ENCODE results near the gene ELF2. TPM values are rescaled to one million over a fixed set of nuclear protein-coding genes. Genes with fewer than 3 reads are reported as not detected.
"Not testable (repeated sequence)": the region's sequence is repeated elsewhere in the genome, so short reads cannot be mapped to it uniquely, and the experiment has no call there.

Gene ELF2
- total and polyA plus RNA-seq, 5 donors = 15.6 to 44.0 (median 42.7) TPM

DNA sequence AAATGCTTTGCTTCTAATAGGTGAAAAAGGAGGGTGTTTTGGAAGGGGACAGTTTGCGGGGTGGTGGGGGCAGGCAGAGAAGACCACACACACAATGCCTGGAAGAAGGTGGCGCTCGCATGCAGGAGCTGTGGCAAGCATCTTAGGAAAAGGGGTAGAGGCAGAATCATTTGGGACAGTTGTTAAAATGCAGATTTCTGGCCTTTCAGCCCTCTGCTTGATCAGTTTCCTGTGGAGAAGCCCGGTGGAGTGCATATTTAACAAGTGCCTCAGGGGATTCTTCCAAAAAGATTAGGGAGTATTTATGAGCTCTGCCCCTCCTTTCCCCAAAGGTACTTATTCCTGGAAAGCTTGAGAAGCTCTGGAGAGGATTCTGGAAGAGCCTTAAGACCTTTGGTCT, 156.6 kb downstream of the ELF2 start:
- WGBS = 82% methylated on average over 4 of the region's 4 CpGs
- Histone ChIP-seq H3K9me3 (ENCODE audit: control insufficient read depth, low read length) (no peaks in the 10 kb centered on the region), H3K4me1 (ENCODE audit: control insufficient read depth, insufficient read depth, low read length) (no peaks in the 10 kb centered on the region), H3K4me3 (ENCODE audit: low read length) (no peak overlapping the region), H3K27ac (ENCODE audit: low read length) (no peak overlapping the region), H3K27me3 (ENCODE audit: control insufficient read depth, insufficient read depth) (no peaks in the 10 kb centered on the region)
- DNase-seq (no peak), ATAC-seq (no peak)
- intact Hi-C loops (cut with DNase I) = no loop called here

DNA sequence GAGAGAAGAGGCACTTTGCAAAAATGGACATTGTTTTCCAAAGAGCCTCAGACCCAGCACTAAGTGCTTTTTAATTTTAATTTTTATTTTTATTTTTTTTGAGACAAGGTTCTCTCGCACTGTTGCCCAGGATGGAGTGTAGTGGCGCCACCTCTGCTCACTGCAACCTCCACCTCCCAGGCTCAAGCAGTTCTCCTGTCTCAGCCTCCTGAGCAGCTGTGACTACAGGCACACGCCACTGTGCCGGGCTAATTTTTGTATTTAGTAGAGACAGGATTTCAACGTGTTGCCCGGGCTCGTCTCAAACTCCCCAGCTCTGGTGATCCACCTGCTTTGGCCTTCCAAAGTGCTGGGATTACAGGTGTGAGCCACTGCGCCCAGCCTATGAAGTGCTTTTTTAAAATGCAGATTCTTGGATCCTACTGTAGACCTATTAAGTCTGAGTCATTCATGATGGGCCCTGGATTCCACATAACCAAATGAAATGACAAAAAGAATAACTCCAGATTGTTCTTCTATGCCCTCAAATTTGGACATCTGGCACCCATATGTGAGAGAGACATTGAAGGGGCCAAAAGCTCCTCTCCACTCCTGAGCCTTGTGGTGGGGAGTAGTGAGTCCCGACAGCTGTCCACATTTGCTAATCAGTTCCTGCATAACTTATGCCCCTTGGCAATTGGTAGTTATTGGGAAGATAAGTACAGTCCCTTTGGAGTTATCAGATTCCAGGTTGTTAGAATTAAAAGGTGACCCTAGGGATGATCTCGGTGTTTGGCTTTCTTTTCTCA, 157.9 kb downstream of the ELF2 start:
- DNase-seq (no peak), ATAC-seq (no peak)
- Histone ChIP-seq H3K4me3 (ENCODE audit: low read length) (no peak overlapping the region), H3K27ac (ENCODE audit: low read length) (no peak overlapping the region), H3K4me1 (ENCODE audit: control insufficient read depth, insufficient read depth, low read length) (no peaks in the 10 kb centered on the region), H3K9me3 (ENCODE audit: control insufficient read depth, low read length) (no peaks in the 10 kb centered on the region), H3K27me3 (ENCODE audit: control insufficient read depth, insufficient read depth) (no peaks in the 10 kb centered on the region)
- WGBS = 89% methylated on average over 10 of the region's 10 CpGs
- intact Hi-C loops (cut with DNase I) = no loop called here

DNA sequence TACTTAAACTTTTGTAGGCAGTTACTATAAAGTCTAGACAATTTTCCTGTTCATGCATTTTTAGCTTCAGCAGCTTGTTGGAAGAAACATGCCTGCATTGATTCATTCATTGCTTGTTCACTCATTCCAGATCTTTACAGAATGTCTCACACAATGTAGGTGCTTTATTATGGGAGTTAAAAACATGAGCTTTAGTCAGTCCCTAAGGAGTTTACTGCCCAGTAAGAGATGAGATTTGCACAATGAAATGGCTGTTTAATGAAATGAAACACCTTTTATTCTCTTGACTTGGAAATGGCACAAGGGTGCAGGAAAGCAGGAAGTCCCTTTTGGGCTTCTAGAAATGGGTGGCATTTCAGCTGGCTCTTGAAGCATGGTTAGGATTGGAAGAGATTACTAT, 158.5 kb downstream of the ELF2 start:
- DNase-seq (no peak), ATAC-seq (no peak)
- Histone ChIP-seq H3K9me3 (ENCODE audit: control insufficient read depth, low read length) (no peaks in the 10 kb centered on the region), H3K27ac (ENCODE audit: low read length) (no peak overlapping the region), H3K27me3 (ENCODE audit: control insufficient read depth, insufficient read depth) (no peaks in the 10 kb centered on the region), H3K4me3 (ENCODE audit: low read length) (no peak overlapping the region), H3K4me1 (ENCODE audit: control insufficient read depth, insufficient read depth, low read length) (no peaks in the 10 kb centered on the region)
- intact Hi-C loops (cut with DNase I) = no loop called here

DNA sequence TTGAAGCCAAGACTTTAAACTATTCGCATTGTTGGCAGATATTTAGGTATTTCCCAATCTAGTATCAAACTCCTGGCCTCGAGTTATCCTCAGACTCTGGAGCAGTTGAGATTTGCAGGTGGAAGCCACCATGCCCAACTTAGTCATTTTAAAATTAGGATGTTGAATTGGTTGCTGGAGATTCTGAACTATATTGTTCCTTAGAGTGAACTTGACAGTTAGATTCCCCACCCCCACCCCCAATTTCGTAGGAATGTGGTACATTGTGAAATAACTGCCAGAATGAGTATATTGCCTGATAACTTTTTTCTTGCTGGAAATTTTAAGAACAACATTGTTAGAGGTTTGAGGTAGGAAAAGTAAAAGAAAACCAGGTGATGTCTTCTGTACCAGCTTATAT, 159.2 kb downstream of the ELF2 start:
- ATAC-seq (no peak), DNase-seq (no peak)
- intact Hi-C loops (cut with DNase I) = no loop called here
- Histone ChIP-seq H3K4me3 (ENCODE audit: low read length) (no peak overlapping the region), H3K9me3 (ENCODE audit: control insufficient read depth, low read length) (no peaks in the 10 kb centered on the region), H3K4me1 (ENCODE audit: control insufficient read depth, insufficient read depth, low read length) (no peaks in the 10 kb centered on the region), H3K27me3 (ENCODE audit: control insufficient read depth, insufficient read depth) (no peaks in the 10 kb centered on the region), H3K27ac (ENCODE audit: low read length) (no peak overlapping the region)
- WGBS = 73% methylated on average over 3 of the region's 3 CpGs

DNA sequence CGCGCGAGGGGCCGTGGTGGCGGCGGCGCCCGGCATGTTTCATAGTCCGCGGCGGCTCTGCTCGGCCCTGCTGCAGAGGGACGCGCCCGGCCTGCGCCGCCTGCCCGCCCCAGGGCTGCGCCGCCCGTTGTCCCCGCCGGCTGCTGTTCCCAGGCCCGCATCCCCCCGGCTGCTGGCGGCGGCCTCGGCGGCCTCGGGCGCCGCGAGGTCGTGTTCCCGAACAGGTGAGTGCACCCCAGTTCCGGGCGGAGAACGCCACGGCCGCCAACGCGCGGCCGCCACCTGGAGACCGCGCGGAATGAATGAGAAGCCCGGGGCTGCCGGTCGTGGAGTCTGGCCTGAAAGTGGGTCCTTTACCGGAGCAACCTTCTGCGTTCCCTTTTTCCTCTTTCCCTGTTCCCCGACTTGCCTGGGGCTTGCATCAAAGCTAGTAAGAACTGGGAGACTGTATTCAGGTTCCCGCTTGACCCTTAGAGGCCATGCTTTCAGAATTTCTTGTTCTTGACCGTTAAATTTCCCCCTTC, 161.0 kb downstream of the ELF2 start:
- peak in 2 of 3 donors; percentile 32 to 66 for DNase-seq
- Histone ChIP-seq H3K4me1 (ENCODE audit: control insufficient read depth, insufficient read depth, low read length) (no peaks in the 10 kb centered on the region), H3K4me3 (ENCODE audit: low read length) (peak overlapping the region; percentile 59), H3K9me3 (ENCODE audit: control insufficient read depth, low read length) (no peaks in the 10 kb centered on the region), H3K27me3 (ENCODE audit: control insufficient read depth, insufficient read depth) (no peaks in the 10 kb centered on the region), H3K27ac (ENCODE audit: low read length) (peak overlapping the region; percentile 97)
- under 1% methylated on average over 55 of the region's 55 CpGs for WGBS
- intact Hi-C loops (cut with DNase I) = no loop called here
- ATAC-seq = peak in 1 of 2 donors; percentile 6

DNA sequence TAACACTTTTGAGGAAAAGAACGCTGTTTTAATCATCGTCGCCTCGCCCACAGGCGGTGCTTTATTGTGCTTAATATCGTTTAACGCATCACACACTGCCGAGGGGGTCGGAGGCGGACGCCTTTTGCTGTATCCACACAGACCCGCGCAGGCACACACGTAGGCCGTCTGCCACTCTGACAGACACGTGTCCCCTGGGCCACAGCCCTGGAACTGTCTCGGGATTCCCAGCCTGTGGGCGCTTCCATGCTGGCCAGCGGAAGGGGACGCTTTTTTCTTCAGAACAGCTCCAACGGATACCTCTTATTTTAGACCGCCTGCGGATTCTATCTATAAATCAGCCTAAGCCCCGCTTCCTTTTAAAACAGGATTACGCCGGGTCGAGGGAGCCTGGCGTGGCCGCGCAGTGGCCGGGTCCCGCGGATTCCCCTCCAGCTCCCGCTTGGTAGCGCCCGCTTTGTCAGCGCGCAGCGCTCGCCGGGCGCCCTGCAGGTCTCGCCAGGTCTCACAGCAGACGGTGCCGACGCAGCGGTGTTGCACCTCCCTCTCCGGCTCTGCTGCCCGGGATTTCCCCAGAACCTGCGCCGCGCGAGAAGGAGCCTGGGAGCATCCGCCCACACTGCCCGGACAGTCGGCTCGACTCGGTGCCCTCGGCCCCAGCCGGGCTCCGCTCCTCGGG, 161.6 kb downstream of the ELF2 start, which contains the start of gene NOCT:
Gene NOCT (plus strand): TSS at position 513 of the 679 bp plus-strand sequence. CDS start 201 bp downstream, outside the sequence.
- intact Hi-C loops (cut with DNase I) = no loop called here
- H3K4me1 ChIP-seq (ENCODE audit: control insufficient read depth, insufficient read depth, low read length) = no peaks in the 10 kb centered on the region
- peak; percentile 96 to 97 for ATAC-seq
- H3K27me3 ChIP-seq (ENCODE audit: control insufficient read depth, insufficient read depth) = no peaks in the 10 kb centered on the region
- no peaks in the 10 kb centered on the region for H3K9me3 ChIP-seq (ENCODE audit: control insufficient read depth, low read length)
- under 1% methylated on average over 62 of the region's 62 CpGs for WGBS
- DNase-seq = peak; percentile 91 to 95 (median 94)
- peak within 1 kb of the TSS; percentile 97 for H3K27ac ChIP-seq (ENCODE audit: low read length)
- peak within 1 kb of the TSS; percentile 59 for H3K4me3 ChIP-seq (ENCODE audit: low read length)

DNA sequence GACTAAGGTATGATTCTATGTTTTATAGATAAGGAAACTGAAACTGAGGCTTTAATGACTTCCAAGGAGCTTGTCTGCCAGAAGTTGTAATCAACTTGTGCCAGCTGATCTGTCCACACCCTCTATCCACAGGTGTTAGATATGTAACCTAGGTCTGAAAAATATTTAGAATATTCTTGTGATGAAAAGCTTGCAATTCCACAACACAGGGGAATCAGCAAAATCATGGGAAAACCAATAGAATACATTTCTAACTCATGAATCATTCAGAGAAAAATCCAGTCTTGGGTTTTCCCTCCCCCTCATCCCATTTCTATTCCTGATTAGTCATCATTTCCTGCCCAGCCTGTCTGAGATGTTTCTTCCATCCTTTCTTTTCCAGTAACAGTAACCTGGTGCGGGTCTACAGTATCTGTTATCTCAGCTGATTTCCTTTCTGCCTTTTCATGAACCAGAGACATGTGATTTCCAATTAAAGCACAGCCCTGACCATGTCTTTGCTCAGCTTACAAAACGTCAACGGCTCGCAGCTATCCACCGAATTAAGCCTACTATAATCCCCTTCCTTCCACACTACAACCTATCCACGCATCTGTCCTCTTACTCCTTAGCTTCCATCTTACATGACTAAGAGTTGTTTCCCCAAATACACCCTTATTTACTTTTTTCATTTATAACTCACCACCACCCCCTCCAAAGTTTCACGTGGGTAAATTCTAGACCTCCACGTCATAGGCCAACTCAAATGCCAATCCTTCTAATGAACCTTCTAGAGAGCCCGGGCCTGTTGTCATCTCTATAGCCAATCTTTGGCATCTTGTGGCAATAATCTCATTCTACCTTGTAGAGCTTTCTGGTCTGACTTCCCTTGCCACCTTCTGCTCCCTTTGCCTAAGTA, 162.4 kb downstream of the ELF2 start:
- Histone ChIP-seq H3K4me1 (ENCODE audit: control insufficient read depth, insufficient read depth, low read length) (no peaks in the 10 kb centered on the region), H3K27ac (ENCODE audit: low read length) (peak overlapping the region; percentile 97), H3K4me3 (ENCODE audit: low read length) (peak overlapping the region; percentile 59), H3K9me3 (ENCODE audit: control insufficient read depth, low read length) (no peaks in the 10 kb centered on the region), H3K27me3 (ENCODE audit: control insufficient read depth, insufficient read depth) (no peaks in the 10 kb centered on the region)
- ATAC-seq = peak; percentile 8 to 52
- intact Hi-C loops (cut with DNase I) = no loop called here
- DNase-seq = no peak
- WGBS = 19% methylated on average over 9 of the region's 9 CpGs

DNA sequence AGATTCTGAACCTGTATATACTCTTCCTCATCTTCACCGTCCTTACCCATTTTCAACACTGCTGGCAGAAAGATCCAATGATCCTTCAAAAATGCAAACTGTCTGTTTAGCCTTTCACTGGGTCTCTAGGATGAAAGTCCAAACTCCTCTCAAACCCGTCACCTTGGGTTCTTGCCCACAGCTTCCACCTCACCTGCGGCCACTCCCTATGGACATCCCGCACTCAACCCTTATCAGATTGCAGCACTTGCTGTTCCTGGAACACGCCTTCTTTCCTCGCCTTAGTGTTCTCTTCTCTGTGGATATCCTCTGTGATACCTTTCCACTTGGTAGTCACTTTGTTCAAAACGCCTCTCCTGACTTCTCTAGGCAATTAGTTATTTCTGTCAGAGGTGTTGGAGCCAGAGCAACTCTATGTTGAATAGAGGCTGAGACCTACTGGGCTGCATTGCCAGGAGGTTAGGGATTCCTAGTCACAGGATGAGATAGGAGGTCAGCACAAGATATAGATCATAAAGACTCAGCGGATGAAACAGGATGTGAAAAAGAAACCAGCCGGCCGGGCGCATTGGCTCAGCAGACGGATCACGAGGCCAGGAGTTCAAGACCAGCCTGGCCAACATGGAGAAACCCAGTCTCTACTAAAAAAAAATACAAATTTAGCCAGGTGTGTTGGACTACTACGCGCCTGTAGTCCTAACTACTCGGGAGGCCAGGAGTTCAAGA, 165.6 kb downstream of the ELF2 start:
- H3K4me1 ChIP-seq (ENCODE audit: control insufficient read depth, insufficient read depth, low read length) = no peaks in the 10 kb centered on the region
- H3K9me3 ChIP-seq (ENCODE audit: control insufficient read depth, low read length) = no peaks in the 10 kb centered on the region
- no peak for DNase-seq
- WGBS = 87% methylated on average over 16 of the region's 16 CpGs
- ATAC-seq = no peak
- no peaks in the 10 kb centered on the region for H3K27me3 ChIP-seq (ENCODE audit: control insufficient read depth, insufficient read depth)
- no peak overlapping the region for H3K27ac ChIP-seq (ENCODE audit: low read length)
- intact Hi-C loops (cut with DNase I) = no loop called here
- H3K4me3 ChIP-seq (ENCODE audit: low read length) = no peak overlapping the region

DNA sequence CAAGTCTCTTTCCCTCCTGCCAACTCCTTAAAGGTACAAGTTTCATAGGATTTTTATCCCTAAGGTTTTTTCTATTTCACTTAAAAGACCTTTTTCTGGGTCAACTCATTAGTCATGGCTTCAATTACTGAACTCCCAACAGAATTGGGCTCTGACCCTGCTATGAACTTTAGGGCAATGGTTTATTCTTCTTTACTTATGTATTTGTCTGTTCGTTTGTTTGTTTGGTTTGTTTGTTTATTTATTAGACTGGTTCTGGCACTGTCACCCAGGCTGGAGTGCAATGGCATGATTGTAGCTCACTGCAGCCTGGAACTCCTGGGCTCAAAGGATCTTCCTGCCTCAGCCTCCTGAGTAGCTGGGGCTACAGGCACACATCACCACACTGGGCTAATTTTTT, 167.3 kb downstream of the ELF2 start:
- H3K27ac ChIP-seq (ENCODE audit: low read length) = no peak overlapping the region
- H3K9me3 ChIP-seq (ENCODE audit: control insufficient read depth, low read length) = no peaks in the 10 kb centered on the region
- H3K4me3 ChIP-seq (ENCODE audit: low read length) = no peak overlapping the region
- H3K27me3 ChIP-seq (ENCODE audit: control insufficient read depth, insufficient read depth) = no peaks in the 10 kb centered on the region
- intact Hi-C loops (cut with DNase I) = no loop called here
- DNase-seq = no peak
- WGBS = 55% methylated on average over 1 of the region's 1 CpG
- no peak for ATAC-seq
- H3K4me1 ChIP-seq (ENCODE audit: control insufficient read depth, insufficient read depth, low read length) = no peaks in the 10 kb centered on the region

DNA sequence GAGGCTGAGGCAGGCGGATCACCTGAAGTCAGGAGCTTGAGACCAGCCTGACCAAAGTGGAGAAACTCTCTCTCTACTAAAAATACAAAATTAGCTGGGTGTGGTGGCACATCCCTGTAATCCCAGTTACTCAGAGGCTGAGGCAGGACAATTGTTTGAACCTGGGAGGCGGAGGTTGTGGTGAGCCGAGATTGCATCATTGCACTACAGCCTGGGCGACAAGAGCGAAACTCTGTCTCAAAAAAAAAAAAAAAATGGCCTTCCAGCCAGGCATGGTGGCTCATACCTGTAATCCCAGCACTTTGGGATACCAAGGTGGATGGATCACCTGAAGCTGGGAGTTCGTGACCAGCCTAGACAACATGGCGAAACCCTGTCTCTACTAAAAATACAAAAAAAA, 168.7 kb downstream of the ELF2 start:
- intact Hi-C loops (cut with DNase I); H3K4me3 ChIP-seq (ENCODE audit: low read length); H3K27me3 ChIP-seq (ENCODE audit: control insufficient read depth, insufficient read depth); H3K27ac ChIP-seq (ENCODE audit: low read length); H3K4me1 ChIP-seq (ENCODE audit: control insufficient read depth, insufficient read depth, low read length); H3K9me3 ChIP-seq (ENCODE audit: control insufficient read depth, low read length); ATAC-seq; DNase-seq: not testable (repeated sequence)
- 97% methylated on average over 7 of the region's 7 CpGs for WGBS
